ENCODE results near the gene MZT1. TPM values are rescaled to one million over a fixed set of nuclear protein-coding genes. Genes with fewer than 3 reads are reported as not detected.

The MZT1 gene
- total RNA-seq, 1 donor from 2014 or later, result 41.8 TPM

DNA sequence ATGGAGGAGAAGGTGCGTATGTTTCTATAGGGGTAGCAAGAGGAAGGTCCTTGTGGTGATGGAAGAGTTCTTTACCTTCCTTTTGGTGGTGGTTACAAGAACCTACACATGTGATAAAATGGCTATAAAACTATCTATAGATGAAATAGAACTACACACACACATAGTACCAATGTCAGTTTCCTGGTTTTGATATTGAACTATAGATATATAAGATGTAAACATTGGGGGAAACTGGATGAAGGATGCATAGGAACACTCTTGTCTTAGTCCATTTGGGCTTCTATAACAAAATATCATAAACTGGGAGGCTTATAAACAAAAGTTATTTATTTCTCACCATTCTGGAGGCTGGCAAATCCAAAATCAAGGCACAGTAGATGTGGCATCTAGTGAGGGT, 47.1 kb downstream of the MZT1 start:
- no peak for DNase-seq

DNA sequence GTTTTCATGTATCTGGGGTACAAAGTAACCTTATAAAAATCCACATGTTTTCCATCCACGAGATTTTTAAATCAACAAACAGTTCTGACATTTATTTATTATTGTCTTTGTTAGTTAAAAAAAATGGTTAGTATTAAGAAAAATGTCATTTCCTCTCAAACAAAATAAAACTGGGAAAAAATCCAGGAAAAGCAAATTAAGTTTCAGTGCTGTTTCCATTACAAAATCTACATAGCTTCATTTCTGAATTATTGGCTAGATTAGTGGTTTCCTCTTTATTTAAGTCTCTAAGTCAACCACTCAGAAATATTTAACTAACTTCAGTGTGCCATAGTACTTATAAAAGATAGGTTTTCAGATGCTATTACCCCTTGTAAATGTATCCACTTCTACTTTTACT, 49.1 kb downstream of the MZT1 start:
- DNase-seq, result no peak

- DNase-seq, result no peak
Measured at GRCh38 chr13:72677431-72677830, 50.0 kb downstream of the MZT1 start.

GRCh38 chr13:72666391-72666790, 61.0 kb downstream of the MZT1 start:
- no peak for DNase-seq

GRCh38 chr13:72662548-72662947, 64.9 kb downstream of the MZT1 start:
- no peak for DNase-seq

Small RNA genes lying within 50 kb of the gene (small RNA-seq; reads per million reads assigned to genes)
- not detected for gene RNU6-80P

Other genes starting within 250 kb of the MZT1 start
- gene BORA, start 294 bp upstream of the MZT1 start, total RNA-seq, result 1.6 TPM
- gene DIS3, start 54.3 kb upstream of the MZT1 start, total RNA-seq, result 45.1 TPM
- 31.5 TPM for gene PIBF1, start 54.5 kb upstream of the MZT1 start, total RNA-seq